ENCODE data around the gene RABEP2. TPM values are rescaled to one million over a fixed set of nuclear protein-coding genes. Genes with fewer than 3 reads are reported as not detected.

Gene RABEP2
- total RNA-seq, 1 experiment from 2014 or later, result 40.2 TPM

- Histone ChIP-seq H3K9me2 (replicated peaks; ENCODE audit: low read length) (no peaks in the 10 kb centered on the region), H3K9me3 (ENCODE audit: low read length) (no peaks in the 10 kb centered on the region), H3K4me2 (ENCODE audit: low read length) (no peak overlapping the region), H3K27ac (ENCODE audit: low read length) (no peak overlapping the region), H2AFZ (ENCODE audit: low read length) (no peak overlapping the region), H3K4me3 (ENCODE audit: low read length) (no peak overlapping the region), H3K9ac (ENCODE audit: low read length) (no peak overlapping the region), H3K79me2 (ENCODE audit: low read length) (peaks cover 34% of the 10 kb centered on the region), H3F3A (ENCODE audit: low read length, unreplicated experiment) (no peaks in the 10 kb centered on the region), H3K27me3 (ENCODE audit: low read length) (no peaks in the 10 kb centered on the region), H4K20me1 (ENCODE audit: low read length) (no peaks in the 10 kb centered on the region), H3K4me1 (ENCODE audit: insufficient read depth, low read length) (peaks cover 10% of the 10 kb centered on the region), H3K36me3 (ENCODE audit: low read depth, low read length) (peaks cover 16% of the 10 kb centered on the region; the same call in 1 of the 2 replicates)
- CTCF ChIA-PET, result no interaction called here
- DNase-seq, result no peak
- POLR2A ChIA-PET (ENCODE audit: unreplicated experiment), result no interaction called here
- no TSS peak for BruUV-seq (replicated peaks)
- ATAC-seq, result no peak
- intact Hi-C loops (cut with micrococcal nuclease), result no loop called here
- TF ChIP-seq CTCF (conservative IDR thresholded peaks at IDR 0.05; ENCODE audit: low read depth, low read length) (no peak), EZH2 (IDR thresholded peaks at IDR 0.05; ENCODE audit: low read length, unreplicated experiment) (no peak), EZH2phosphoT487 (IDR thresholded peaks at IDR 0.05; ENCODE audit: borderline replicate concordance, low read length) (no peak)
These were observed 57.8 kb downstream of the RABEP2 start for GRCh38 chr16:28867241-28867640.

GRCh38 chr16:28866454-28866804 lies 58.6 kb downstream of the RABEP2 start:
- POLR2A ChIA-PET (ENCODE audit: unreplicated experiment), result no interaction called here
- DNase-seq, result no peak
- Histone ChIP-seq H3K4me1 (ENCODE audit: insufficient read depth, low read length) (peaks cover 14% of the 10 kb centered on the region), H3K9ac (ENCODE audit: low read length) (no peak overlapping the region), H3K9me3 (ENCODE audit: low read length) (no peaks in the 10 kb centered on the region), H4K20me1 (ENCODE audit: low read length) (no peaks in the 10 kb centered on the region), H3K9me2 (replicated peaks; ENCODE audit: low read length) (no peaks in the 10 kb centered on the region), H3K4me2 (ENCODE audit: low read length) (no peak overlapping the region), H3K79me2 (ENCODE audit: low read length) (peaks cover 40% of the 10 kb centered on the region), H3K36me3 (ENCODE audit: low read depth, low read length) (peaks cover 16% of the 10 kb centered on the region; the same call in 1 of the 2 replicates), H2AFZ (ENCODE audit: low read length) (no peak overlapping the region), H3K27me3 (ENCODE audit: low read length) (no peaks in the 10 kb centered on the region), H3F3A (ENCODE audit: low read length, unreplicated experiment) (no peaks in the 10 kb centered on the region), H3K27ac (ENCODE audit: low read length) (no peak overlapping the region), H3K4me3 (ENCODE audit: low read length) (no peak overlapping the region)
- no peak for ATAC-seq
- no TSS peak for BruUV-seq (replicated peaks)
- CTCF ChIA-PET, result no interaction called here
- no peak for TF ChIP-seq CTCF (conservative IDR thresholded peaks at IDR 0.05; ENCODE audit: low read depth, low read length)
- TF ChIP-seq EZH2phosphoT487 (IDR thresholded peaks at IDR 0.05; ENCODE audit: borderline replicate concordance, low read length), result no peak
- TF ChIP-seq EZH2 (IDR thresholded peaks at IDR 0.05; ENCODE audit: low read length, unreplicated experiment), result no peak
- intact Hi-C loops (cut with micrococcal nuclease), result no loop called here

- intact Hi-C loops (cut with micrococcal nuclease), result no loop called here
- Histone ChIP-seq H3K9me2 (replicated peaks; ENCODE audit: low read length) (no peaks in the 10 kb centered on the region), H3K27me3 (ENCODE audit: low read length) (no peaks in the 10 kb centered on the region), H3K36me3 (ENCODE audit: low read depth, low read length) (peaks cover 16% of the 10 kb centered on the region; the same call in 1 of the 2 replicates), H3K4me1 (ENCODE audit: insufficient read depth, low read length) (peaks cover 14% of the 10 kb centered on the region), H3K4me3 (ENCODE audit: low read length) (no peak overlapping the region), H2AFZ (ENCODE audit: low read length) (no peak overlapping the region), H3F3A (ENCODE audit: low read length, unreplicated experiment) (no peaks in the 10 kb centered on the region), H3K27ac (ENCODE audit: low read length) (no peak overlapping the region), H3K9me3 (ENCODE audit: low read length) (no peaks in the 10 kb centered on the region), H3K9ac (ENCODE audit: low read length) (no peak overlapping the region), H3K79me2 (ENCODE audit: low read length) (peaks cover 40% of the 10 kb centered on the region), H3K4me2 (ENCODE audit: low read length) (no peak overlapping the region), H4K20me1 (ENCODE audit: low read length) (no peaks in the 10 kb centered on the region)
- DNase-seq (no peak), ATAC-seq (no peak)
- POLR2A ChIA-PET (ENCODE audit: unreplicated experiment), result no interaction called here
- no TSS peak for BruUV-seq (replicated peaks)
- TF ChIP-seq EZH2 (IDR thresholded peaks at IDR 0.05; ENCODE audit: low read length, unreplicated experiment) (no peak), EZH2phosphoT487 (IDR thresholded peaks at IDR 0.05; ENCODE audit: borderline replicate concordance, low read length) (no peak), CTCF (conservative IDR thresholded peaks at IDR 0.05; ENCODE audit: low read depth, low read length) (no peak)
- CTCF ChIA-PET, result no interaction called here
These were observed 59.1 kb downstream of the RABEP2 start for GRCh38 chr16:28865722-28866453.

All from PC-3 (cell line).